ENCODE measurements around the gene SNCB. TPM values are rescaled to one million over a fixed set of nuclear protein-coding genes. Genes with fewer than 3 reads are reported as not detected.

SNCB gene
- total and polyA plus RNA-seq, 2 donors (not counting 1 experiment from before 2014, with no cell fraction given): 0.17 to 0.22 TPM

- Histone ChIP-seq H3K27ac (ENCODE audit: insufficient read depth, low read length) (no peak overlapping the region), H3K4me3 (replicated peaks in 1 of 4; ENCODE audit: control extremely low read depth in 1 of 4, insufficient read depth in 1 of 4, low read depth in 3 of 4, low read length in 4 of 4) (no peak overlapping the region), H3K36me3 (ENCODE audit: control insufficient read depth, insufficient read depth, low read length) (peaks cover 1% of the 10 kb centered on the region), H3K9ac (ENCODE audit: insufficient read depth, low read length) (no peak overlapping the region), H3K79me2 (ENCODE audit: control insufficient read depth, insufficient read depth, low read length) (no peaks in the 10 kb centered on the region), H3K27me3 (ENCODE audit: control insufficient read depth, insufficient read depth, low read length) (no peaks in the 10 kb centered on the region), H2AFZ (ENCODE audit: low read length) (no peak overlapping the region), H4K20me1 (ENCODE audit: control insufficient read depth, extremely low read depth, insufficient read depth, low read length) (no peaks in the 10 kb centered on the region), H3K9me3 (ENCODE audit: control insufficient read depth, insufficient read depth, low read depth, low read length) (no peaks in the 10 kb centered on the region), H3K4me1 (ENCODE audit: control insufficient read depth, extremely low read depth, insufficient read depth, low read length) (no peaks in the 10 kb centered on the region), H3K4me2 (ENCODE audit: extremely low read depth, insufficient read depth, low read length) (no peak overlapping the region)
- DNase-seq (ENCODE audit: low read depth in 2 of 2): no peak
- TF ChIP-seq, protein P1, sequence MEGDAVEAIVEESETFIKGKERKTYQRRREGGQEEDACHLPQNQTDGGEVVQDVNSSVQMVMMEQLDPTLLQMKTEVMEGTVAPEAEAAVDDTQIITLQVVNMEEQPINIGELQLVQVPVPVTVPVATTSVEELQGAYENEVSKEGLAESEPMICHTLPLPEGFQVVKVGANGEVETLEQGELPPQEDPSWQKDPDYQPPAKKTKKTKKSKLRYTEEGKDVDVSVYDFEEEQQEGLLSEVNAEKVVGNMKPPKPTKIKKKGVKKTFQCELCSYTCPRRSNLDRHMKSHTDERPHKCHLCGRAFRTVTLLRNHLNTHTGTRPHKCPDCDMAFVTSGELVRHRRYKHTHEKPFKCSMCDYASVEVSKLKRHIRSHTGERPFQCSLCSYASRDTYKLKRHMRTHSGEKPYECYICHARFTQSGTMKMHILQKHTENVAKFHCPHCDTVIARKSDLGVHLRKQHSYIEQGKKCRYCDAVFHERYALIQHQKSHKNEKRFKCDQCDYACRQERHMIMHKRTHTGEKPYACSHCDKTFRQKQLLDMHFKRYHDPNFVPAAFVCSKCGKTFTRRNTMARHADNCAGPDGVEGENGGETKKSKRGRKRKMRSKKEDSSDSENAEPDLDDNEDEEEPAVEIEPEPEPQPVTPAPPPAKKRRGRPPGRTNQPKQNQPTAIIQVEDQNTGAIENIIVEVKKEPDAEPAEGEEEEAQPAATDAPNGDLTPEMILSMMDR (conservative IDR thresholded peaks at IDR 0.05 in 1 of 2, IDR thresholded peaks at IDR 0.05 in 1 of 2; ENCODE audit: low read depth in 1 of 2, low read length in 2 of 2): no peak
- no peak for TF ChIP-seq EZH2 (IDR thresholded peaks at IDR 0.05; ENCODE audit: low read length, missing control alignments)
Measured at GRCh38 chr5:176596069-176596644, 34.2 kb downstream of the SNCB start.

DNA sequence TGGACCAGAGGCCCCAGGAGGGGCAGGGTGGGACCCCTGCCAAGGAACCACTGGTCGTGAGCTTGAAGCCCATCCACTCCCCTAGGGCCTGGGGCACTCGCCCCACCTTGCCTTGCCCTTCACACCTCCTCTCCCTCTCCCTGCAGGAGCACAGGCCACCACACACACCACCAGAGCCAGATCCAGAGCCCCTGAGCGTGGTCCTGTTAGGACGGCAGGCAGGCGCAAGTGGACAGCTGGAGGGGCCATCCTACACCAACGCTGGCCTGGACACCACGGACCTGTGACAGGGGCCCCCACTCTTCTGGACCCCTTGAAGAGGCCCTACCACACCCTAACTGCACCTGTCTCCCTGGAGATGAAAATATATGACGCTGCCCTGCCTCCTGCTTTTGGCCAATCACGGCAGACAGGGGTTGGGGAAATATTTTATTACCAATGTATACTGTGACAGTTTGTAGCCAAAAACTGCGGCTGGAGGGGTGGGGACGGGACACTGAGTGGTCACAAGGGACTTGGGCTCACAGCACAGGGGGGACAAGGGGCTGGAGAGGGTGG is 34.9 kb downstream of the SNCB start:
- Histone ChIP-seq H3K4me3 (replicated peaks in 1 of 4; ENCODE audit: control extremely low read depth in 1 of 4, insufficient read depth in 1 of 4, low read depth in 3 of 4, low read length in 4 of 4) (no peak overlapping the region), H3K27me3 (ENCODE audit: control insufficient read depth, insufficient read depth, low read length) (no peaks in the 10 kb centered on the region), H3K79me2 (ENCODE audit: control insufficient read depth, insufficient read depth, low read length) (no peaks in the 10 kb centered on the region), H2AFZ (ENCODE audit: low read length) (no peak overlapping the region), H3K36me3 (ENCODE audit: control insufficient read depth, insufficient read depth, low read length) (peaks cover 1% of the 10 kb centered on the region), H3K4me2 (ENCODE audit: extremely low read depth, insufficient read depth, low read length) (no peak overlapping the region), H4K20me1 (ENCODE audit: control insufficient read depth, extremely low read depth, insufficient read depth, low read length) (no peaks in the 10 kb centered on the region), H3K9me3 (ENCODE audit: control insufficient read depth, insufficient read depth, low read depth, low read length) (no peaks in the 10 kb centered on the region), H3K9ac (ENCODE audit: insufficient read depth, low read length) (no peak overlapping the region), H3K27ac (ENCODE audit: insufficient read depth, low read length) (no peak overlapping the region), H3K4me1 (ENCODE audit: control insufficient read depth, extremely low read depth, insufficient read depth, low read length) (no peaks in the 10 kb centered on the region)
- TF ChIP-seq, protein P1 (conservative IDR thresholded peaks at IDR 0.05 in 1 of 2, IDR thresholded peaks at IDR 0.05 in 1 of 2; ENCODE audit: low read depth in 1 of 2, low read length in 2 of 2): no peak
- no peak for TF ChIP-seq EZH2 (IDR thresholded peaks at IDR 0.05; ENCODE audit: low read length, missing control alignments)
- DNase-seq (ENCODE audit: low read depth in 2 of 2): no peak

DNA sequence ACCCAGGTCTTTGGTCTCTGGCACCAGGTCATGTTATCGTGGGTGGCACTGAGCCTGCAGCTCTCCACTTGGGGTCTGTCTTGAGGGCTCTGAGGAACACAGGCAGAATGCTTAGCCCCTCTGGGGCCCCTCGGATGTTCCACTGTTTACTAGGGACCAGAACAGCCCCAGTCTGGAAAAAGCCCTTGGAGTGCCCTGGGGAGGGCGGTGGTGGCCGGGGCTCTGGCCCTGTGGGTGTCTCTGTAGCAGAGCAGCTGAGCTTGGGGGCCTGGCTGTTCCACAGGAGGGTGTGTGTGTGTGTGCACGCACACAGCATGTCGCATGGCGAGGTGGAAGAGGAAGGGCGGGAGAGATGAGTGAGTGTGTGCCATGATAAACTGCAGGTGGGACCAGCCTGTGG is 35.8 kb downstream of the SNCB start:
- no peaks in the 10 kb centered on the region for H3K27me3 ChIP-seq (ENCODE audit: control insufficient read depth, insufficient read depth, low read length)
- H3K4me3 ChIP-seq (replicated peaks in 1 of 4; ENCODE audit: control extremely low read depth in 1 of 4, insufficient read depth in 1 of 4, low read depth in 3 of 4, low read length in 4 of 4): no peak overlapping the region
- H3K4me2 ChIP-seq (ENCODE audit: extremely low read depth, insufficient read depth, low read length): no peak overlapping the region
- H4K20me1 ChIP-seq (ENCODE audit: control insufficient read depth, extremely low read depth, insufficient read depth, low read length): no peaks in the 10 kb centered on the region
- no peaks in the 10 kb centered on the region for H3K79me2 ChIP-seq (ENCODE audit: control insufficient read depth, insufficient read depth, low read length)
- TF ChIP-seq, protein P1 (conservative IDR thresholded peaks at IDR 0.05 in 1 of 2, IDR thresholded peaks at IDR 0.05 in 1 of 2; ENCODE audit: low read depth in 1 of 2, low read length in 2 of 2): no peak
- TF ChIP-seq EZH2 (IDR thresholded peaks at IDR 0.05; ENCODE audit: low read length, missing control alignments): no peak
- H2AFZ ChIP-seq (ENCODE audit: low read length): no peak overlapping the region
- peaks cover 1% of the 10 kb centered on the region for H3K36me3 ChIP-seq (ENCODE audit: control insufficient read depth, insufficient read depth, low read length)
- no peaks in the 10 kb centered on the region for H3K9me3 ChIP-seq (ENCODE audit: control insufficient read depth, insufficient read depth, low read depth, low read length)
- no peak overlapping the region for H3K27ac ChIP-seq (ENCODE audit: insufficient read depth, low read length)
- H3K4me1 ChIP-seq (ENCODE audit: control insufficient read depth, extremely low read depth, insufficient read depth, low read length): no peaks in the 10 kb centered on the region
- no peak overlapping the region for H3K9ac ChIP-seq (ENCODE audit: insufficient read depth, low read length)
- DNase-seq (ENCODE audit: low read depth in 2 of 2): no peak
